ENCODE results near the gene INTS7.

Gene INTS7

GRCh38 chr1:211910913-211911485 is 124.4 kb downstream of the INTS7 start:
- no peaks in the 10 kb centered on the region for H3K27me3 ChIP-seq (ENCODE audit: low read depth)
- in situ Hi-C loops (cut with MboI; ENCODE audit: low sequenced_read_pairs), result no loop called here

GRCh38 chr1:211910113-211910884 is 125.1 kb downstream of the INTS7 start:
- no peak overlapping the region for H3K4me3 ChIP-seq
- no peaks in the 10 kb centered on the region for H3K4me1 ChIP-seq
- no peaks in the 10 kb centered on the region for H3K27me3 ChIP-seq (ENCODE audit: low read depth)
- no peaks in the 10 kb centered on the region; the same call in 1 of the 2 replicates for H3K9me3 ChIP-seq
- in situ Hi-C loops (cut with MboI; ENCODE audit: low sequenced_read_pairs), result no loop called here
- no peak for DNase-seq (ENCODE audit: low spot score in 2 of 2)
- no peaks in the 10 kb centered on the region for H3K36me3 ChIP-seq (replicated peaks)

More at GRCh38 chr1:211910913-211911485, 124.4 kb downstream of the INTS7 start:
- H3K4me3 ChIP-seq, result no peak overlapping the region
- H3K9me3 ChIP-seq, result no peaks in the 10 kb centered on the region; the same call in 1 of the 2 replicates
- no peaks in the 10 kb centered on the region for H3K36me3 ChIP-seq (replicated peaks)
- H3K4me1 ChIP-seq, result no peaks in the 10 kb centered on the region
- no peak for DNase-seq (ENCODE audit: low spot score in 2 of 2)

- no peaks in the 10 kb centered on the region; the same call in 1 of the 2 replicates for H3K9me3 ChIP-seq
- in situ Hi-C loops (cut with MboI; ENCODE audit: low sequenced_read_pairs), result no loop called here
- H3K4me1 ChIP-seq, result no peaks in the 10 kb centered on the region
- H3K27me3 ChIP-seq (ENCODE audit: low read depth), result no peaks in the 10 kb centered on the region
- no peaks in the 10 kb centered on the region for H3K36me3 ChIP-seq (replicated peaks)
- DNase-seq (ENCODE audit: low spot score in 2 of 2), result no peak
- H3K4me3 ChIP-seq, result no peak overlapping the region
Measured at GRCh38 chr1:211909395-211909794, 126.0 kb downstream of the INTS7 start.

GRCh38 chr1:211908951-211909350 is 126.4 kb downstream of the INTS7 start:
- in situ Hi-C loops (cut with MboI; ENCODE audit: low sequenced_read_pairs), result no loop called here

DNA sequence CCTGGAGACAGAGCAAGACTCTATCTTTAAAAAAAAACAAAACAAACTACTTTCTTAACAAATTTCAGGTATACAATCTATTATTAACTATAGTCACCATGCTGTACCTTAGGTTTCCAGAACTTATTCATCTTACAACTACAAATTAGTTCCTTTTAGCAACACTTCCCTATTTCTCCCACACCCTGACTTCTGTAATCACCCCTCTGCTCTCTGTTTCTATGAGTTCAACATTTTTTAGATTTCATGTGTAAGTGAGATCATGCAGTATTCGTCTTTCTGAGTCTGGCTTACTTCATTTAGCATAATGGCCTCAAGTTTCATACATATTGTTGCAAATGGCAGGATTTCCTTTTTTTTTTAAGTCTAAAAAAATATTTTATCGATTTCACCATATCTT is 126.9 kb downstream of the INTS7 start:
- in situ Hi-C loops (cut with MboI; ENCODE audit: low sequenced_read_pairs), result no loop called here
- no peaks in the 10 kb centered on the region for H3K4me1 ChIP-seq
- H3K9me3 ChIP-seq, result no peaks in the 10 kb centered on the region
- no peaks in the 10 kb centered on the region for H3K36me3 ChIP-seq (replicated peaks)
- no peak for DNase-seq (ENCODE audit: low spot score in 2 of 2)
- H3K27me3 ChIP-seq (ENCODE audit: low read depth), result no peaks in the 10 kb centered on the region
- H3K4me3 ChIP-seq, result no peak overlapping the region

More at GRCh38 chr1:211908951-211909350, 126.4 kb downstream of the INTS7 start:
- H3K9me3 ChIP-seq, result no peaks in the 10 kb centered on the region; the same call in 1 of the 2 replicates
- H3K4me1 ChIP-seq, result no peaks in the 10 kb centered on the region
- no peaks in the 10 kb centered on the region for H3K27me3 ChIP-seq (ENCODE audit: low read depth)
- H3K4me3 ChIP-seq, result no peak overlapping the region
- no peaks in the 10 kb centered on the region for H3K36me3 ChIP-seq (replicated peaks)
- DNase-seq (ENCODE audit: low spot score in 2 of 2), result no peak

DNA sequence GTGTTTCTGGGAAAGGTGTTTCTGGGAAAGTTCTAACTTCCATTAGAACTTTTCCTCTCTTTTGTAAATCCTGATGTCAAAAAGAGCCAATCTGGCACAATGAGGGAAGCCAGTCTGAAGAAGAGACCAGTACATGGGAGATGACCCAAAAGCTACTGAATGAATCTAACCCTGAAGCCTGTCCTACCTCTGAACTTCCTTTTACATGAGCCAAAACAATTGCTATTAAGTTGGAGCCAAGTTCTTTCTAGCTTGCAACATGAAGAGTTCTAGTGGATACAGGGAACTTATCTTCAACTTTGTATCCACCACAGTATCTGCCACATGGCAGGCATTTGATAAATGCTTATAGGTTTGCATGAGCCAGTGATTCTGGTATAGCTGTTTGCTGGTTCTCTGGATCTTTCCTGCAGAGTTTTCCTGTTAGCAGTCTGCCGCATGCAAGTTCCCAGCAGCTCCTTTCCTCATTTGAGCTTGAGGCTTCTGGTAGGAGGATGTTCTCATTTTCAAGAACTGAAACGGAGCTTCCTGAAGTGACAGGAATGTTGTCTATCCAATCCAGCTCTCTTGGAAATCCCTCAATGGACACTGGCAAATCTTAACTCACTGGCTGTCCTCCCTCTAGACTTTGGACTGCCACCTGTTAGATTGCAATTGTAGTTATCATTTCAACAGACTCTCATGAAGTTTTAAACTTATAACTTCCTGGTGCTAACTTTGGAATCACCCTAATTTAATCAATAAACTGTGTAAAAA is 131.7 kb downstream of the INTS7 start:
- Histone ChIP-seq H3K4me3 (no peak overlapping the region), H3K36me3 (replicated peaks) (no peaks in the 10 kb centered on the region), H3K4me1 (no peaks in the 10 kb centered on the region), H3K27me3 (ENCODE audit: low read depth) (no peaks in the 10 kb centered on the region), H3K9me3 (no peaks in the 10 kb centered on the region; the same call in 1 of the 2 replicates)
- DNase-seq (ENCODE audit: low spot score in 2 of 2), result no peak
- in situ Hi-C loops (cut with MboI; ENCODE audit: low sequenced_read_pairs), result no loop called here

- H3K27me3 ChIP-seq (ENCODE audit: low read depth), result no peaks in the 10 kb centered on the region
- no peak for DNase-seq (ENCODE audit: low spot score in 2 of 2)
- in situ Hi-C loops (cut with MboI; ENCODE audit: low sequenced_read_pairs), result no loop called here
- H3K4me3 ChIP-seq, result no peak overlapping the region
- no peaks in the 10 kb centered on the region; the same call in 1 of the 2 replicates for H3K9me3 ChIP-seq
- no peaks in the 10 kb centered on the region for H3K4me1 ChIP-seq
- no peaks in the 10 kb centered on the region for H3K36me3 ChIP-seq (replicated peaks)
Measured at GRCh38 chr1:211902624-211903291, 132.6 kb downstream of the INTS7 start.

DNA sequence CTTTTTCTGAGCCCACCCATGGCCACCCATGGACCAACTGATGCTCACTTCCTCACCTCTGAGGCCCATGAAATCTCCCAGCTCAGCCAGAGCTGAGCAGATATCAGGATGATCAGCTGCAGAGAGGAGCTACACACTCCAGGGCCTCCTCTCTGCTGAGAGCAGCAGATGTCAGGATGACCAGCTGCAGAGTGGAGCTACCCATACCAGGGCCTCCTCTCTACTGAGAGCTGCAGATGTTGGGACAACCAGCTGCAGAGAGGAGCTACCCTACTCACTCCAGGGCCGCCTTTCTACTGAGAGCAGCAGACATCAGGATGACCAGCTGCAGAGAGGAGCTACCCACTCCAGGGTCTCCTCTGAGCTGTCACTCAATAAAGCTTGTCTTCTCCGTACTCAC is 133.4 kb downstream of the INTS7 start:
- no peaks in the 10 kb centered on the region; the same call in 1 of the 2 replicates for H3K9me3 ChIP-seq
- no peak overlapping the region for H3K4me3 ChIP-seq
- in situ Hi-C loops (cut with MboI; ENCODE audit: low sequenced_read_pairs), result no loop called here
- no peaks in the 10 kb centered on the region for H3K36me3 ChIP-seq (replicated peaks)
- H3K27me3 ChIP-seq (ENCODE audit: low read depth), result no peaks in the 10 kb centered on the region
- no peaks in the 10 kb centered on the region for H3K4me1 ChIP-seq
- DNase-seq (ENCODE audit: low spot score in 2 of 2), result no peak

GRCh38 chr1:211900441-211900840 is 134.9 kb downstream of the INTS7 start:
- in situ Hi-C loops (cut with MboI; ENCODE audit: low sequenced_read_pairs), result no loop called here
- no peak for DNase-seq (ENCODE audit: low spot score in 2 of 2)
- Histone ChIP-seq H3K4me1 (no peaks in the 10 kb centered on the region), H3K36me3 (replicated peaks) (no peaks in the 10 kb centered on the region), H3K4me3 (no peak overlapping the region), H3K27me3 (ENCODE audit: low read depth) (no peaks in the 10 kb centered on the region), H3K9me3 (no peaks in the 10 kb centered on the region; the same call in 1 of the 2 replicates)

- no peak for DNase-seq (ENCODE audit: low spot score in 2 of 2)
- H3K4me1 ChIP-seq, result no peaks in the 10 kb centered on the region
- in situ Hi-C loops (cut with MboI; ENCODE audit: low sequenced_read_pairs), result no loop called here
Measured at GRCh38 chr1:211896958-211897357, 138.4 kb downstream of the INTS7 start.

DNA sequence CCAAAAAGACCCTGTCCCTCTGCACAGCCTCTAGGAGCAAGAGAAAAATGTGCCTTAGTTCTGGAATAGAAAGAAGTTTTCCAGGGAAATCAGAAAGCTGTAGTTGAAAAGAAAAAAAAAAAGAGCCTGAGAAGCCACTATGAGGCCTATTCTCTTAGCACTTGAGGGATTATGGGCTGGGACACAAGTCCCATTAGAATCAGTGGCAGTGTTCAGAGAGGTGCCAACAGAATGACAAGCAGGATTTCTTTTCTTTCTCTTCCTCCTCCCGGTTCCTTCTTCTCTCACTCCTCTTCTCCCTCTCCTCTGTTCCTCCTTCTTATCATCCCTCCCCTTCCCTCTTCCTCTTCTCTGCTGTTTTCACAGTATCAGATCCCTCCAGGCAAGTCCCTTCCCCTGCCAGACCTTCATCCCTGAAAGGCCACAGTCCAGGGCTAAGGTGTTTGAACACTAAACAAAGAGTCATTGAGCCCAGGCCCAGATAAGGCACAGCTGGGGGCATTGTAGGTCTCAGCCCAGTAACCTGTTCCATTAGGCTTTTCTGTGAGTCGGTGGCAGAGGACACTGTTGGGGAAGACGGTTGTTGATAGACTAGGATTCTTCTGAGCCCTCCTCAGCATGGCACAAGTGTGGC is 140.1 kb downstream of the INTS7 start:
- no peaks in the 10 kb centered on the region for H3K4me1 ChIP-seq
- no peaks in the 10 kb centered on the region for H3K36me3 ChIP-seq (replicated peaks)
- no peaks in the 10 kb centered on the region for H3K9me3 ChIP-seq
- no peak overlapping the region for H3K4me3 ChIP-seq
- H3K27me3 ChIP-seq (ENCODE audit: low read depth), result no peaks in the 10 kb centered on the region
- in situ Hi-C loops (cut with MboI; ENCODE audit: low sequenced_read_pairs), result no loop called here
- no peak for DNase-seq (ENCODE audit: low spot score in 2 of 2)

More at GRCh38 chr1:211896958-211897357, 138.4 kb downstream of the INTS7 start:
- Histone ChIP-seq H3K9me3 (no peaks in the 10 kb centered on the region; the same call in 1 of the 2 replicates), H3K36me3 (replicated peaks) (no peaks in the 10 kb centered on the region), H3K4me3 (no peak overlapping the region), H3K27me3 (ENCODE audit: low read depth) (no peaks in the 10 kb centered on the region)

DNA sequence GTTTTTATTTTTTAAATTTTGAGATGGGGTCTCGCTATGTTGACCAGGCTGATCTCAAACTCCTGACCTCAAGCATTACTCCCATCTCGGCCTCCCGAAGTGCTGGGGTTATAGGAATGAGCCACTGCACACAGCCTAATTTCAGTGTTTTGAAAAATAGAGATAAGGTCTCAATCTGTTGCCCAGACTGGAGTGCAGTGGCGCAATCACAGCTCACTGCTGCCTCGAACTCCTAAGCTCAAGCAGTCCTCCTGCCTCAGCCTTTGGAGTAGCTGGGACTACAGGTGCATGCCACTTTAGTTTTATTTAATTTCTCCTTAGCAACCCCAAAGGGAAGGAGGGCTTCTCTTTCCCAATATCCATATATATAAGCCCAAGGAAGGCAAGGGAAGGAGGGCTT is 141.0 kb downstream of the INTS7 start:
- H3K9me3 ChIP-seq, result no peaks in the 10 kb centered on the region
- no peaks in the 10 kb centered on the region for H3K27me3 ChIP-seq (ENCODE audit: low read depth)
- H3K36me3 ChIP-seq (replicated peaks), result no peaks in the 10 kb centered on the region
- no peak overlapping the region for H3K4me3 ChIP-seq
- no peak for DNase-seq (ENCODE audit: low spot score in 2 of 2)
- in situ Hi-C loops (cut with MboI; ENCODE audit: low sequenced_read_pairs), result no loop called here
- H3K4me1 ChIP-seq, result no peaks in the 10 kb centered on the region

- Histone ChIP-seq H3K9me3 (no peaks in the 10 kb centered on the region), H3K4me3 (no peak overlapping the region), H3K4me1 (no peaks in the 10 kb centered on the region), H3K27me3 (ENCODE audit: low read depth) (no peaks in the 10 kb centered on the region), H3K36me3 (replicated peaks) (no peaks in the 10 kb centered on the region)
- no peak for DNase-seq (ENCODE audit: low spot score in 2 of 2)
- in situ Hi-C loops (cut with MboI; ENCODE audit: low sequenced_read_pairs), result no loop called here
Measured at GRCh38 chr1:211893260-211893659, 142.1 kb downstream of the INTS7 start.

Measured in HAP-1 (cell line).